ENCODE measurements around the gene TPRA1.
"Not testable (repeated sequence)": the region's sequence is repeated elsewhere in the genome, so short reads cannot be mapped to it uniquely, and the experiment has no call there.

The TPRA1 gene

DNA sequence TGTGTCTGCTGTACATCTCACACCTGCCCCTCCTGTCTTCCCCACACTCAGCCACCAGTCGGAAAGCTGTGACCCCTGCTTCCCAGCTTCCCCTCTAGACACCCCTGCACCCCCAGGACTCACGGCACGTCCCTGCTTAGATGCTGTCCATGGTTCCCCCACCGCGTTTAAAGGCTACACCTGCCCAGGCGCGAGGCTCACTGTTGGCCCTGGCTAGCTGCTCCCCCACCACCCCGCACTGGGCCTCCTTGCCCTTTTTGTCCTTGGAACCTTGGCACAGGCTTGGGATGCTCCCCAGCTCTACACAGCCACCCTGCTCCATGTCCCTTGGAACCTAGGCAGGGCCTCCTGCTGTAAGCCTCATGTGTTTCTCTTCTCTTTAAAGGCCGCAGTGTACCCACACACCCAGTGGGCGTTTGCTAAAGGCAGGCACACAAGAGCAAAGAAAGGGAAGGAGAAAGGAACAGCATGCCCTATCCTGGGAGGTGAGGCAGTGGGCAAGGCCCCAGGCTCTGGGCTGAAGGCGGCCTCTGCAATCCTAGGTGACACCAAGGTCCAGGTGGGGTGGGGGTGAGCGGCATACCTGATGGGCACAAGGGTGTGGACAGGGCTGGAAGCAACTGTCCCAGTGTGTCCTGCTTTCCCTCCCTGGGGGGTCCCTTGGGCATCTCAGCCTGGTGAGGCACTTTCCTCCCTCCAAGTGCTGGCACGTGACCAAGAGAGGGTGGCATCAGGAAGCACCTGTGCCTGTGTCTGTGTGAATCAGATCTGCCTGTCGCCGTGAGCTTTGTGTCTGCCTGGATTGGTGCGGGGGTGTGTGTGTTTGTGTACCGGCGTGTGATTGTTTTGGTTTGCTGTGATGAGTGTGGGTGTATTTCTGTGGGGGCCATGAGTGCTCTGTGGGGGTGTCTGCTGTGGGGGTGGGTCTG is 54.4 kb downstream of the TPRA1 start:
- Histone ChIP-seq H3K27me3 (ENCODE audit: control insufficient read depth in 1 of 2, insufficient read depth in 2 of 2, low read length in 2 of 2) (peaks cover 3 to 6% of the 10 kb centered on the region in 2 donors), H3K4me1 (ENCODE audit: control insufficient read depth, insufficient read depth, low read length) (no peaks in the 10 kb centered on the region), H3K36me3 (ENCODE audit: control insufficient read depth in 2 of 2, insufficient read depth in 2 of 2, low read length in 2 of 2) (no peaks in the 10 kb centered on the region), H3K4me3 (ENCODE audit: low read length in 2 of 2) (no peak overlapping the region), H3K27ac (ENCODE audit: low read length) (no peak overlapping the region), H3K9me3 (ENCODE audit: control insufficient read depth in 2 of 2, low read length in 2 of 2) (no peaks in the 10 kb centered on the region), H3K9ac (ENCODE audit: low read length in 2 of 2) (no peak overlapping the region)

DNA sequence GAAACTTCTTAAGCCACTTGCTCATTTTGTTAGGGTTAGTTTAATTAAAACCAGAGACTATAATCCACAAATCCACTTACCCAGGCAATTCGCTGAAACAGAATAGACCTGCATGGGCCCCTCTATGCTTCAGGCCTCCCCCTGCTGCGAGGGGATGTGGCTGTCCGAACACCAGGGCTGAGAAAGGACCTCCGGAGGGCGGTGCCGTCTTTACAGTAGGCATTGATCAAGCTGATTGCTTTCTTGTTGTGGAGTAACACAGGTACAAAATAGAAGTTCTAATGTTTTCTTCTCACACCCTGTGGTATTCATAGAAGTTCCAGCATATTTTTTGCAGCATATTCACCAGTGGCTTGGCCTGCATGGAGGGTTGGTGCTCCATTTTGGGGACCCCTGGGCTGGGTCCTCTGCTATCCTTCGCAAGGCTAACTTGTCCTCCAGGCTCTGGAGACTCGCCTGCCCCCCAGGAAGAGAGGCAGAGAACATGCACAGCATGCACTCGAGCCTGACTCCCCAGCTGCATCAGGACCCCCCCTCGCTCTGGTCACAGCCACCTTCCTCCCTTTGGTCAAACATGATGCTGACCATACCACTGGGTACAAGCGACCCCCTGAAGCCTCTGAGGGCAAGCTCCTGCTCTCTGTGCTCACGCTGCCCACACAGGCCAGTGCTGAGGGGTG is 55.3 kb downstream of the TPRA1 start:
- no peak overlapping the region for H3K9ac ChIP-seq (ENCODE audit: low read length in 2 of 2)
- H3K27ac ChIP-seq (ENCODE audit: low read length) = no peak overlapping the region
- H3K9me3 ChIP-seq (ENCODE audit: control insufficient read depth in 2 of 2, low read length in 2 of 2) = no peaks in the 10 kb centered on the region
- H3K27me3 ChIP-seq (ENCODE audit: control insufficient read depth in 1 of 2, insufficient read depth in 2 of 2, low read length in 2 of 2) = peaks cover 3 to 6% of the 10 kb centered on the region in 2 donors
- no peak overlapping the region for H3K4me3 ChIP-seq (ENCODE audit: low read length in 2 of 2)
- no peaks in the 10 kb centered on the region for H3K4me1 ChIP-seq (ENCODE audit: control insufficient read depth, insufficient read depth, low read length)
- H3K36me3 ChIP-seq (ENCODE audit: control insufficient read depth in 2 of 2, insufficient read depth in 2 of 2, low read length in 2 of 2) = no peaks in the 10 kb centered on the region

- Histone ChIP-seq H3K36me3 (ENCODE audit: control insufficient read depth in 2 of 2, insufficient read depth in 2 of 2, low read length in 2 of 2) (no peaks in the 10 kb centered on the region), H3K4me3 (ENCODE audit: low read length in 2 of 2) (no peak overlapping the region), H3K9me3 (ENCODE audit: control insufficient read depth in 2 of 2, low read length in 2 of 2) (no peaks in the 10 kb centered on the region), H3K27ac (ENCODE audit: low read length) (no peak overlapping the region), H3K27me3 (ENCODE audit: control insufficient read depth in 1 of 2, insufficient read depth in 2 of 2, low read length in 2 of 2) (peaks cover 3 to 4% of the 10 kb centered on the region in 2 donors), H3K4me1 (ENCODE audit: control insufficient read depth, insufficient read depth, low read length) (no peaks in the 10 kb centered on the region), H3K9ac (ENCODE audit: low read length in 2 of 2) (no peak overlapping the region)
These were observed 56.0 kb downstream of the TPRA1 start for GRCh38 chr3:127534564-127534963.

DNA sequence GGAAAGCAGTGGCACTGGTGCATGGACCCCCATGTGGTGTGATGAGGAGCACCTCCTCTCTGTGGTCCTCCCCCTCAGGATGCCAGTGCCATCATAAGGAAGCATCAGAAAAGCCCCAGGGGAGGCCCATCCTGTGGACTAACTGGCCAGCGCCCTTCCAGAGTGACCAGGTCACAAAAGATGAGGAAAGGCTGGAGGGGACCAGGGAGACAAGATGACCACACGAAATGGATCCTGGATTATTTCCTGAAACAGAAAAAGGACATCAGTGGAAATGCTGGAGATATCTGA is 56.4 kb downstream of the TPRA1 start:
- peaks cover 3% of the 10 kb centered on the region in 2 donors for H3K27me3 ChIP-seq (ENCODE audit: control insufficient read depth in 1 of 2, insufficient read depth in 2 of 2, low read length in 2 of 2)
- H3K4me1 ChIP-seq (ENCODE audit: control insufficient read depth, insufficient read depth, low read length) = no peaks in the 10 kb centered on the region
- no peak overlapping the region for H3K9ac ChIP-seq (ENCODE audit: low read length in 2 of 2)
- H3K27ac ChIP-seq (ENCODE audit: low read length) = no peak overlapping the region
- no peaks in the 10 kb centered on the region for H3K36me3 ChIP-seq (ENCODE audit: control insufficient read depth in 2 of 2, insufficient read depth in 2 of 2, low read length in 2 of 2)
- H3K9me3 ChIP-seq (ENCODE audit: control insufficient read depth in 2 of 2, low read length in 2 of 2) = no peaks in the 10 kb centered on the region
- no peak overlapping the region for H3K4me3 ChIP-seq (ENCODE audit: low read length in 2 of 2)

- peaks cover 2 to 3% of the 10 kb centered on the region in 2 donors for H3K27me3 ChIP-seq (ENCODE audit: control insufficient read depth in 1 of 2, insufficient read depth in 2 of 2, low read length in 2 of 2)
- no peak overlapping the region for H3K4me3 ChIP-seq (ENCODE audit: low read length in 2 of 2)
- H3K27ac ChIP-seq (ENCODE audit: low read length) = no peak overlapping the region
- H3K36me3 ChIP-seq (ENCODE audit: control insufficient read depth in 2 of 2, insufficient read depth in 2 of 2, low read length in 2 of 2) = no peaks in the 10 kb centered on the region
- H3K9me3 ChIP-seq (ENCODE audit: control insufficient read depth in 2 of 2, low read length in 2 of 2) = peaks cover 0 to 2% of the 10 kb centered on the region in 2 donors
- no peaks in the 10 kb centered on the region for H3K4me1 ChIP-seq (ENCODE audit: control insufficient read depth, insufficient read depth, low read length)
- H3K9ac ChIP-seq (ENCODE audit: low read length in 2 of 2) = no peak overlapping the region
These were observed 57.9 kb downstream of the TPRA1 start for GRCh38 chr3:127532561-127533203.

DNA sequence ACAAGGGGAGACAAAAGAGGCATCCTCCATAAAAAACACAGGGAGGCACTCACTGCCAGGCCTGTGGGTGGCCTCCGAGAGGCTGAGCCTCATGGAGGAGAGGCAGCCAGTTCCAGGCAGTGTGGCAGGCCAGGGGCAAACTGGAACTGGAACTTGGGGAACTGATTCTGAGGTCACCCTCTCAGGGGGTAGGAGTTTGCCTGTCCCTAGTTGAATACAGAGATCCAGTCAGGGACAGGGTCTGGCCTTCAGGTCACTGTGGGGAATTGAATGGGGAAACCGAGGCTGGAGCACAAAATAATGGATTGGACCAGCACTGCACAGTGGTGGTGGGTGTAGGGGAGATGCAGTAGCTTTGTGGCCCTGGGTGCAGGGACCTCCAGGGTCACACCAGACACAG is 58.7 kb downstream of the TPRA1 start:
- Histone ChIP-seq H3K36me3 (ENCODE audit: control insufficient read depth in 2 of 2, insufficient read depth in 2 of 2, low read length in 2 of 2) (no peaks in the 10 kb centered on the region), H3K4me3 (ENCODE audit: low read length in 2 of 2) (no peak overlapping the region), H3K4me1 (ENCODE audit: control insufficient read depth, insufficient read depth, low read length) (no peaks in the 10 kb centered on the region), H3K27me3 (ENCODE audit: control insufficient read depth in 1 of 2, insufficient read depth in 2 of 2, low read length in 2 of 2) (peaks cover 3 to 6% of the 10 kb centered on the region in 2 donors), H3K9me3 (ENCODE audit: control insufficient read depth in 2 of 2, low read length in 2 of 2) (peaks cover 0 to 4% of the 10 kb centered on the region in 2 donors), H3K27ac (ENCODE audit: low read length) (no peak overlapping the region), H3K9ac (ENCODE audit: low read length in 2 of 2) (no peak overlapping the region)

DNA sequence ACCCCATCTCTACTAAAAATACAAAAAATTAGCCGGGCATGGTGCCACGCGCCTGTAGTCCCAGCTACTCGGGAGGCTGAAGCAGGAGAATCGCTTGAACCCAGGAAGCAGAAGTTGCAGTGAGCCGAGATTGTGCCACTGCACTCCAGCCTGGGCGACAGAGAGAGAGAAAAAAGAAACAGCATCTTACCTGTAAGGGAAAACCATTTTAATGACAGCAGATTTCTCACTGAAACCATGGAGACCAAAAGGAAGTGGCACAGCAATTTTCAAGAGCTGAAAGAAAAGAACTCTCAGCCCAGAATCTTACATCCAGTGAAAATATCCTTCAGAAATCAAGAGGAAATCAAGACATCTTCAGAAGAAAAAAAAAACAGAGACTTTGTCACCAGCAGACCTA is 59.7 kb downstream of the TPRA1 start:
- not testable (repeated sequence) for H3K9ac ChIP-seq (ENCODE audit: low read length in 2 of 2); H3K27me3 ChIP-seq (ENCODE audit: control insufficient read depth in 1 of 2, insufficient read depth in 2 of 2, low read length in 2 of 2); H3K36me3 ChIP-seq (ENCODE audit: control insufficient read depth in 2 of 2, insufficient read depth in 2 of 2, low read length in 2 of 2); H3K27ac ChIP-seq (ENCODE audit: low read length); H3K9me3 ChIP-seq (ENCODE audit: control insufficient read depth in 2 of 2, low read length in 2 of 2); H3K4me1 ChIP-seq (ENCODE audit: control insufficient read depth, insufficient read depth, low read length); H3K4me3 ChIP-seq (ENCODE audit: low read length in 2 of 2)

GRCh38 chr3:127529346-127530188 is 61.0 kb downstream of the TPRA1 start:
- Histone ChIP-seq H3K9me3 (ENCODE audit: control insufficient read depth in 2 of 2, low read length in 2 of 2) (peaks cover 0 to 4% of the 10 kb centered on the region in 2 donors), H3K27me3 (ENCODE audit: control insufficient read depth in 1 of 2, insufficient read depth in 2 of 2, low read length in 2 of 2) (peaks cover 0 to 8% of the 10 kb centered on the region in 2 donors), H3K9ac (ENCODE audit: low read length in 2 of 2) (no peak overlapping the region), H3K36me3 (ENCODE audit: control insufficient read depth in 2 of 2, insufficient read depth in 2 of 2, low read length in 2 of 2) (no peaks in the 10 kb centered on the region), H3K27ac (ENCODE audit: low read length) (no peak overlapping the region), H3K4me1 (ENCODE audit: control insufficient read depth, insufficient read depth, low read length) (no peaks in the 10 kb centered on the region), H3K4me3 (ENCODE audit: low read length in 2 of 2) (no peak overlapping the region)

DNA sequence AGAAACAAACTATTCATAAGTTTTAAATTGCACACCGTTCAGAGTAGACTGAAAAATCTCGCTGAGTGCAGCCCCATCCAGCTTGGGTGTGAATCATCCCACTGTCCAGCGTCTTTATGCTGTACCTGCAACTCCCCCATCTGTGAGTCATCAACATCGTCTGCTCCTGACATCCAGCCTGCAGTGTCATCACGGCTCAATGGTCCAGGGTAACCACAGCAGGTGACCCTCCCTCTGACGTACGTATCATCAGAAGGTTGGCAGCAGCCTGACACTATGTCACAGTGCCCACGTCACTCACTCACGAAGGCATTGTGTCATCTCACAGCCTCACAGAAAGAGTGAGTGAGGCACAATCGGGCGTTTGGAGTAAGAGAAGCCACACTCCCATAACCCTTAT is 65.2 kb downstream of the TPRA1 start:
- Histone ChIP-seq H3K9me3 (ENCODE audit: control insufficient read depth in 2 of 2, low read length in 2 of 2) (peaks cover 3 to 6% of the 10 kb centered on the region in 2 donors), H3K36me3 (ENCODE audit: control insufficient read depth in 2 of 2, insufficient read depth in 2 of 2, low read length in 2 of 2) (no peaks in the 10 kb centered on the region), H3K27ac (ENCODE audit: low read length) (no peak overlapping the region), H3K4me3 (ENCODE audit: low read length in 2 of 2) (no peak overlapping the region), H3K4me1 (ENCODE audit: control insufficient read depth, insufficient read depth, low read length) (no peaks in the 10 kb centered on the region), H3K27me3 (ENCODE audit: control insufficient read depth in 1 of 2, insufficient read depth in 2 of 2, low read length in 2 of 2) (peaks cover 3 to 12% of the 10 kb centered on the region in 2 donors), H3K9ac (ENCODE audit: low read length in 2 of 2) (no peak overlapping the region)

DNA sequence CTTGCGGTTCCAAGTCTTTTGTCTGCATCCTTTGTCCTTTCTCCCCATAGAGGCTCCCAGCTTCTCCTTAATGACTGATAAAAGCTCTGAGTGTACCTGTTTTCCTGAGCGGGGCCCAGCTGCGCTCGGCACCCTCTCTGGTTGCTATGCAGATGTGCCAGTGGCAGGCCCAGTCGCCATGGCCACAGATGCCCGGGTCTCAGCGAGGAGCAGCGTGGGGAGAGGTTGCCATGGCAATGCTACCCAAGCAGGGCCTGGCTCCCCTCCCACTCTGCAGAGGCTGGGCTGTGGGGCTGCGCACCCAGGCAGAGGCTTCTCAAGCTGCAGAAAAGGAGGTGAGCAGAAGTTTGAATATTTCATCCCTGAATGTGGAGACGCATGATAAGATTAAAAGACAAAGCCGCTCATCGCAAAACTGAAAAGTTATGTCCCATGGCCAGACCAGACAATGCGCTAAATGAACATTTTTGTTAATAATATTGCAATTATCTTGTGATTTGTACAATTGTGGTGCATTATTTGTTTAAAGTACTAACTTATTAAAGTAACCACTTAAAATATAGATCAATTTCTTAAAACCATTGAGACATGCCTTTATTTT is 66.1 kb downstream of the TPRA1 start:
- H3K4me1 ChIP-seq (ENCODE audit: control insufficient read depth, insufficient read depth, low read length) = no peaks in the 10 kb centered on the region
- peaks cover 3 to 12% of the 10 kb centered on the region in 2 donors for H3K27me3 ChIP-seq (ENCODE audit: control insufficient read depth in 1 of 2, insufficient read depth in 2 of 2, low read length in 2 of 2)

More for the DNA sequence above, 66.1 kb downstream of the TPRA1 start:
- Histone ChIP-seq H3K27ac (ENCODE audit: low read length) (no peak overlapping the region), H3K36me3 (ENCODE audit: control insufficient read depth in 2 of 2, insufficient read depth in 2 of 2, low read length in 2 of 2) (no peaks in the 10 kb centered on the region), H3K9ac (ENCODE audit: low read length in 2 of 2) (no peak overlapping the region), H3K9me3 (ENCODE audit: control insufficient read depth in 2 of 2, low read length in 2 of 2) (peaks cover 3 to 6% of the 10 kb centered on the region in 2 donors), H3K4me3 (ENCODE audit: low read length in 2 of 2) (no peak overlapping the region)

All from stomach smooth muscle (tissue), 2 donors.